GM18909 (cell line): Measurements from ENCODE around the gene PTPRJ.

Experiments
- ATAC-seq: cut with Tn5 transposase; IDR thresholded peaks from one replicate; pipeline ENCODE4 v1.9.1; 2021; ENCODE audit warnings: mild to moderate bottlenecking; ENCODE audit not compliant: unreplicated experiment, poor library complexity

Gene PTPRJ

DNA sequence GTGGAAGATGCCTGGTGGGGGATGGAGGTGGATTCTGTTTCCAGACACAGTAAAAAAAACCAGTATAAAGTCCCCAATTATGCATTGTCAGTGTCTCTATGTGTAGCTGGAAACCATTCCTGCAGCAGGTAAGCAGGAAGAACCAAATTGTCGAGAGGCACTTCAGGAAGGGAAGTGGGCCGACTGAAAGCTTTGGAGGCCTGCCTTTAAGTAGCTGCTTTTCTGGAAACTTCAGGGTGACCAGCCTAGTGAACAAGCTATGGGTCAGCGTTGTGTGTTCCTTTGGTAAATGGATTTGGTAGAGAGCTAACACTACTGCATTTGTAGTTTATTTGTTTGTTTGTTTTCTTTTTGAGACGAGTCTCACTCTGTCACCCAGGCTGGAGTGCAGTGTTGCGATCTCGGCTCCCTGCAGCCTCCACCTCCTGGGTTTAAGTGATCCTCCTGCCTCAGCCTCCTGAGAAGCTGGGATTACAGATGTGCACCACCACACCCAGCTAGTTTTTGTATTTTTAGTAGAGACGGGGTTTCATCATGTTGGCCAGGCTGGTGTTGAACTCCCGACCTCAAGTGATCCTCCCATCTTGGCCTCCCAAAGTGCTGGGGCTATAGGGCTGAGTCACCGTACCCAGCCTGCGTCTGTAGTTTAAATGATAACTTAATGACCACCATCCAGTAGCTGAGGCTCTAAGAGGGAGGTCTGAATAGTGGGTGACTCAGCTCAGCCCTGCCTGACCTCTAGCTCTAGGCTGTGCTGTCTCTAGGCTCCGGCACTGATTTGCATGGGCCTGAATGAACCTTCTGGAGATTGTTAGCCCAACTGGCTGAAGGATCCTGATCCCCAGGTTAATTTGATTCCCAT lies 12.8 kb downstream of the PTPRJ start:
- no peak for ATAC-seq

DNA sequence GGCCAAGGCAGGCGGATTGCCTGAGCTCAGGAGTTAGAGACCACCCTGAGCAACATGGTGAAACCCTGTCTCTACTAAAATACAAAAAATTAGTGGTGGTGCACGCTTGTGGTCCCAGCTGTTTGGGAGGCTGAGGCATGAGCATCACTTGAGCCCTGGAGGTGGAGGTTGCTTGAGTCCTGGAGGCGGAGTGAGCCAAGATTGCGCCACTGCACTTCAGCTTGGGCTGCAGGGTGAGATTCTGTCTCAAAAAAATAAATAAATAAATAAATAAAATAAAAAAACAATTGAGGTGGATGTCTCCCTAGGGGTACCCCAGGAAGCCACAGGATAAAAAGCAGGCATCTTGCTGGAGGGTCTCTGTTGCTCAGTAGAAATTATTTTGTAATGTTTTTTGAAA lies 14.1 kb downstream of the PTPRJ start:
- no peak for ATAC-seq

DNA sequence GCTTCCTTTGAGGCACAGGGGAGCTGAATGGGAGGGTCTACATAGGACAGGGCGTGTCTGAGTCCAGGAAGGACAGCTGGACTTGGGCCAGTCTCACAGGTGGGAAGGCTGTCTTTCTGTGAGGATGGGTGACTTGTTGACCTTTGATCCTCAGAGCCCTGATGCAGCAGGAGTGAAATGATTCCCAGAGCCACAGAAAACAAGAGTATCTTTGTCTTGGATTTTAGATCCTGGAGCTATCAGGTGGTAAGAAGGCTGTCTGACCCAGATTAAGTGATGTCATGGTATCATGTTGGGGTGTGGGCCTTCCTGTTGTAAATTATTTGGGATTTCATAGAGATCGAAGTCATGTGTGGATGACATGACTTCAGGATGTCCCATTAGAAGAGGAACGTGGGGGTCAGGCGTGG lies 15.0 kb downstream of the PTPRJ start:
- ATAC-seq: no peak

DNA sequence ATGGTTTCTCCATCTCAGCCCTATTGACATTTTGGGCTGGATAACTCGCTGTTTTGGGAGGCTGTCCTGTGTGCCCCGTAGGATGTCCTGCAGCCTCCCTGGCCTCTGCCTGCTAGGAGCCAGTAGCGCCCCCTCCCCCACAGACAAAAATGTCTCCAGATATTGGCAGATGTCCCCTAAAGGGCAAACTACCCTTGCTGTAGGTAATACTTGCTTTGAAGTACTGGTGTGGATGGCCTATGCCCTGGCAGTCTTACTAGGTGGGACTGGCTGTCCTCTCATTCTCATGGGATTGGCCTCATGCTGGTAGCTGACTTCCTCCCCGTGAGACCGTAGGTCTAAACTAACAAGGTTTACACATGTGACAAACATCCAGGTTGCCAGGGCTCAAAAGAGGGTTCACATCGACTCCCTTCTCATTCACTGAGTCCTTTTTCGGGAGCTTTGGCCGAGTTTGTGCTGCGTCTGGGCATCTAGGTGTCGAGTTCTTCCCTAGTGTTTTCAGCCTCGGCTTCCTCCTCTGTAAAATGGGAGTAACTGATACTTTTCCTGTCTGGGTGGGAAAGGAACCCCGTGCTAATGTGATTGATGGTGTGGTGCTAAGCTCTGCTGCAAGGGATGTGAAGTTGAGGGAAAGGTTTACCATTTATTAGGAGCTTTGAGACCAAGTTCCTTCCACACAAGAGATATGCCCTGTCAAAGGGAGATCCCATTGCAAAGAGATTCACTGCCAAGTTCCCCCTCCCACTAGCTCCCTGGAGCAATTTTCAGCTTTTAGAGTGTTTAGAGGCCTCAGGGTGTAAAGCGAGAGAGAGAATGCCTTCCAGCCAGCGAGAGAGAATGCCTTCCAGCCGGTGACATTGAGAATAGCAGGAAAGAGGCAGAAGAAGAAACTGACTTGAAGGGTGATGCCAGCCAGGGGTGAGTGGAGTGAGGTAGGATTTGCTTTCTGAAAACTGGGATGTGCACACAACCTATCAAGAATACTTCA lies 17.0 kb downstream of the PTPRJ start:
- ATAC-seq: no peak

DNA sequence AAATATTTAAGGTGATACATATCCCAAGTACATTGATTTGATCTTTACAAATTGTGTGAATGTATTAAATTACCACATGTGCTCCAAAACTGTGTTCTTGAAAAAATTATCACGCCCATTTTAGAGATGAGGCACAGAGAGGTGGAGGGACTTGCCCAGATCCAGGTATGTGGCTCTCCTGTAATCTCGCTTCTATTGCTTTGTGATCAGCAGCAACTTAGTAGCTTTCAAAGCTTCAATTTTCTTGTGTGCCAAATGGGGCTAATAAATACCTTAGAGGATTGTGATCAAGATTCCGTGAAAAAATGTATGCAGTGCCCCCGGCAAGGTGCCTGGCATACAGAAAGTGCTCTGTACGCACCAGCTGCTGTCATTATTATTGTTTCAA lies 18.0 kb downstream of the PTPRJ start:
- ATAC-seq: no peak

DNA sequence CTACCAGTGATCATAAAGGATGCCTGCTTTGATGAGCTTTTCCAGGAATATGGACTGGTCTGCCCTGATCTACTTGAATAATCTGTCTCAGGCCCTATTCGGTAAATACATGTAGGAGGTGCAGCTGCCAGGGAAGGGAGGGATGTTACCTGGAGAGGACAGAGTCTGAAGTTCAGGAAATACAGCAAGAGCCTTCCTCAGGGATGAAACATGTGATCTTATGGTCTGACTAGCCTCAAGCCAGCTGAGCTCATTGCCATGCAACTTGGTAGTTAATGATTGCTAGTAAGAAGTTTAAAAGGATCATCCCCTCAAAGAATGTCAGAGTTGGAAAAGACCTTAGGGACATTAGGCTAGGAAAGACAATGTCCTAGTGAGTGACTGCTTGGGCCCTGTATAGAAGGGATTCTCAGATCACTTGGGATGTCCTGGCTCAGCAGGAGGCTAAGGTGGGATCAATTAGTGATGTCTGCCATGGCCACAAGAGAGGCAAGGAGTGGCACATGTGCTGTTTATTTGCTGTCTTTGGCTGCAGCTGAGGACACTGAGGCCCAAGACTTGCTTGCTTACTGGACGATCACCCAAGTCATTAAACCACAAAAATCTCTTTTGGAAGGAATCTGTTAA lies 18.5 kb downstream of the PTPRJ start:
- no peak for ATAC-seq

DNA sequence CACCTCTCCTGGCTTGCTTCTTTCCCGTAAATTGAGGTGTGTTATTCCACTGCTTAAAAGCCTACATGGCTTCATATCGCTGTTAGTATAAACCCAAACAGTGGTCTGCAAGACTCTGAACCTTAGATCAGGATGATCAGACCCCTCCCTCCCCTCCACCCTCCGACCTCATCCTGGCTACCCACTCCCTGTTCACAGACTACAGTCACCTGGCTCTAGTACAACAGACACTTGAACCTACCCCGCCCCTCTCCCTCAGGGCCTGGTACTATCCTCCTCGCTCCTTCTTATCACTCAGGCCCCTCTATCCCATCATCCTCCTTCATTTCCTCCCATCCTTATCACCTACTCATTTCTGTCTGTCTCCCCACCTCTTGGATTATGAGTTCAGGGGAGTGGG lies 20.1 kb downstream of the PTPRJ start:
- ATAC-seq: no peak

DNA sequence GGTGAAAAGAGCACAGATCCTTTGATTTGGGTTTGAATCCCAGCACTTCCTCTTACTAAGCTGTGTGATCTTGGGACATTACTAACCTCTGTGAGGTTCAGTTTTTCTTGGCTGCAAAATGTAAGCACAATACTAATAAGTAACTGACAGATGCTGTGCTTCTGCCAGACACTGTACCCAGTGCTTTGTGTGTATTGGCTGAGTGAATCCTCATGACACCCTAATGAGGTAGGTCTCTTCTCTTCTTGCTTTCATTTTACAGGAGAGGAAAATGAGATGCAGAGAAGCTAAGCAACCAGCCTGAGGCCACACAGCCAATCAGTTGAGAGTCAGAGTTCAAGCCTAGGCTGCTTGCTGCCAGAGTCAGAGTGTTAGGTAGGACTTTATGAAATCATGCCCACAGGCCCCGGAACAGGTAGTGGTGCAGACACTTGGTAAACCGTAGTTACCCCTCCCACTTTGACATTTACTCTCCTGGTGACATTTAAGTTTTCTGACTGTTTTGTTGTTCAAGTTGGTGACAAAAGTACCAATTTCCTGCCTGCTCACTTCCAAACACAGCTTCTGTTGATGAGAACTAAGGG lies 21.2 kb downstream of the PTPRJ start:
- peak; percentile 86 for ATAC-seq

DNA sequence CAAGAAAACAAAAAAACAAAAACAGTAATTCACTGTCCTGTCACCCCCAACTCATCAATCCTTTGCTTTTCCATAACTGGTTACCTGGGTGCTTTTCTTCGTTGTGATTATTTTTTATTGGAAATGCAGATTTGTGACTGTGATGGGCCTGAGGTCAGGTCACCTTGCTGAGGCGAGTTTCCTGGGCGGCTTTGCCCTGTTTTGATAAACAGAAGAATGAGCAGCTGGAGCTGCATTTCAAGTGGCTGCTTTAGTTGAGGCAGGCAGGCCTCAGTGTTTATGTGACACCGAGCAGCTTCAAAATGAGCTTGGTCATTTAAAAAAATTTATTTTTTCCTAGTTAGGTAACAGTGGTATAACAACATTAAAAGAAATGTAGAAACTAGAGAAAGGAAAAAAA lies 22.2 kb downstream of the PTPRJ start:
- no peak for ATAC-seq

DNA sequence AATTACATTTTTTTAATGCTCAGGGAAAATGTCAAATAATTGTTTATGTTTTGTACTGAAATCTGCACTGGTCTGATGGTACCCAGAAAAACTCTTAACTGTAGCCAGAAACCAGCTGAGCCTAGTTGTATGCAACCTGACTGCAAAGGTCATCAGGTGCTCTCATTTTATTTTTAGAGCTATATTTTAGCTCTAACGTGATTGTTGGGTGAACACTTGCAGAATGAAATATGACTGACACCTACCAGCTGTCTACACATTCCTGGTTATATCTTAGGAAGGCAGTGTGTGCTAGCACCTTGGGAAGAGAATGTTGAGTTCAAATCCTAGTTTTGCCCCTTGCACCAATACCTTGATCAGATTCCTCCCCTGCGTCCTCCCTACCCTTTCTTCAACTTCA lies 23.6 kb downstream of the PTPRJ start:
- ATAC-seq: no peak

DNA sequence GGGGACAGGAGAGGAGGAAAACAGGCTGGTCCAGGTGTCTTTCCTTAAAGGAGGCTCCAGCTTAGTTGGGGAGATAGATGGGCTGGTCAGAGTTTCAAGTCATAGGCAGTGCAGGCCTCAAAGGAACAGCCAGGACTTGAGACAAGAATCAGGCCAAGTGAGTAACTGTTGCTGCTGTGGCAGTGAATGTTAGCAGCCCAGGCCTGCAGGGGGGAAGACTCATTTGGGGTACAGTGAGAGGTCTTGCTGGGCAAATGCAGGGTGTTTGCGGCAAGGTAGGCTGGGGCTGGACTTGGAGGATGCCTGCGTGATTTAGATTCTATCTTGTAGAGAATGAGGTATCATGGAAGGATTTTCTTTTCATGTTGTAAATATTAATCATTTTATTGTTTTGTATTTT lies 24.1 kb downstream of the PTPRJ start:
- ATAC-seq: no peak

DNA sequence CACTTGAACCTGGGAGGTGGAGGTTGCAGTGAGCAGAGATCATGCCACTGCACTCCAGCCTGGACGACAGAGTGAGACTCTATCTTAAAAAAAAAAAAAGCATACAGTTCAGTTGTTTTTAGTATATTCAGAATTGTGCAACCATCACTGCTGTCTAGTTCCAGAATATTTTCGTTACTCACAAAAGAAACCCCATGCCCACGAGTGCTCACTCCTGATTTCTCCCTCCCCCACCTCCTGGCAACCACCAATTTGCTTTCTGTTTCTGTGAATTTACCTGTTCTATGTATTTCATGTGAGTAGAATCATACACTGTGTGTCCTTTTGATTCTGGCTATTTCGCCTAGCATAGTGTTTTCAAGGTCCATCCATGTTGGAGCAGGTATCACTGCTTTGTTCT lies 24.8 kb downstream of the PTPRJ start:
- no peak for ATAC-seq

DNA sequence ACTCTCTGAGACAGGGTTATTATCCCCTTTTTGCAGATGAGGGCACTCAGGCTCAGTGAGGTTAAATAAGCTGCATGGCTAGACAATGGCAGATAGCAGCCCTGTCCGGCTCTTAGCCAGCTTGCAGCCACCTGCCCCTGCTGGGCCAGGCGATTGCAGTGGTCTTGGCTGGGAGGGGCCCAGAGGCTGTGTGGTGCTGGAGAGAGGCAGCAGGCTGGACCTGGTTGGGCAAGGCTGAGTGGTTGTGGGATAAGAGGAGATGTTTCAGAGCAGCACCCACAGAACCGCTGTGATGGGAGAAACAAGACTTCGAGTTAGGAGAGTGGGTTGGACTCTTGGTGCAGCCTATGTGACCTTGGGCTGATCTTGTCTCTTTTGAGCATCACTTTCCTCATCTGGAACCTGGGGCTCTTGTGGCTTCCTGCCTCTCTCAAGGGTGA lies 25.5 kb downstream of the PTPRJ start:
- no peak for ATAC-seq

DNA sequence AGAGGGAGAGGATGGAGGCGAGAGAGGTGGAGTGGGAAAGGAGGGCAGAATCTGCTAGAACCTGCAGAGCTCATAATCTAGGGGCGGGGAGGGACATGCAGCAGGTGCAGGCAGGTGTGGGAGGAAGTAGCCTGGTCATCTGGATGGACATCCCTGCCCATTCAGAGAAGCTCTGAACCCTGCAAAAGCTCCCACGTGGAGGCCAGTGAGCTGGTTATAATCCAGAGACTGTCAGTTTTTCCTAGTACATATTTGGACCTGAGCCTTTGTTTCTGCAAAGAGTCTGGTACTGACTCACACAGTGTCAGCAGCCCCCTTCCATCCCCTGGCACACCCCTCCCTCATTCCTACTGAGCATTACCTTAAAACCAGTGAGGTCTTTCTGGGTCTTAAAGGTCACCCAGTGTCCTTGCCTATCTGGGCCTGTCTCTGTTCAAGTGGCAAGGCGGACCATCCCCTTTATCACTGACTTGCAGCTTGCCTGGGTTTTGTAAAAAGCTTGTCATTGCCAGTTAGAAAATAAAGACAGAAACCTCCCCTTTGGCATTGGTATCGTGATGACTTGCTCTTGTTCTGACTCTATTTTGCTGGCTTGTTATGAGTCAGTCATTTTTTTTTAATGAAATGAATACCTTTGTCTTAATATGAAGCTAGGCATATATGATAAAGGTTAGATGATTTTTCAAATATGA lies 26.1 kb downstream of the PTPRJ start:
- peak; percentile 68 for ATAC-seq

DNA sequence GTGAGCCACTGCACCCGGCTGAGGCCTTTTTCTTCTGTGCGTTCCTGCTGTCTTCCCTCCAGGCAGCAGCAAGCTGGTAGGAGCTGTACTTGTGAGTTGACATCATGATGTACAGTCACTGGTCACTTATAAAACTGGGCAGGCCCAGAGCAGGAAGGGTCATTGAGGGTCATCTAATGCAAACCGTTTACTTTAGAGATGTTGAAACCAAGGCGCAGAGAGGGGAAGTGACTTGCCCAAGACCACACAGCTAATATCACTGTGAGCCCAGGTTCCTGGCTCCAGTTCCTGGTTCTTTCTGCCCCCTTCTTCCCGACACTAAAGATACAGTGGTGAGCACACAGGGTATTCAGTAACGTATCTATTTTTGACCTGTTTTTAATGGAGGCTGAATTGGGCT lies 27.3 kb downstream of the PTPRJ start:
- no peak for ATAC-seq

DNA sequence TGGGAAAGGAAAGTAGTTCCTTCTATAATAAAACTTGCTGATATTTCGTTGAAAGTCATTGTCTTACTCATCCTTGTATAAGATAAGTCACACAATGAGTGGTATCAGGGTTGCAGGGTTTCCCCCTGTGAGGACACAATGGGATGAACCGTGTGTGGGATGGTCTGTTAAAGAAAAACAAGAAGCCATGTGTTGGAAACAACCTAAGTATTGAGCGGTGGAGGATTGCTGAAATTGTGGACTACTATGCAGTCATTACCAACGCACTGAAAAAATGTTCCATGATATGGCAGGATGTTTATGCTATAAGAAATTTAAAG lies 28.6 kb downstream of the PTPRJ start:
- peak; percentile 37 for ATAC-seq

DNA sequence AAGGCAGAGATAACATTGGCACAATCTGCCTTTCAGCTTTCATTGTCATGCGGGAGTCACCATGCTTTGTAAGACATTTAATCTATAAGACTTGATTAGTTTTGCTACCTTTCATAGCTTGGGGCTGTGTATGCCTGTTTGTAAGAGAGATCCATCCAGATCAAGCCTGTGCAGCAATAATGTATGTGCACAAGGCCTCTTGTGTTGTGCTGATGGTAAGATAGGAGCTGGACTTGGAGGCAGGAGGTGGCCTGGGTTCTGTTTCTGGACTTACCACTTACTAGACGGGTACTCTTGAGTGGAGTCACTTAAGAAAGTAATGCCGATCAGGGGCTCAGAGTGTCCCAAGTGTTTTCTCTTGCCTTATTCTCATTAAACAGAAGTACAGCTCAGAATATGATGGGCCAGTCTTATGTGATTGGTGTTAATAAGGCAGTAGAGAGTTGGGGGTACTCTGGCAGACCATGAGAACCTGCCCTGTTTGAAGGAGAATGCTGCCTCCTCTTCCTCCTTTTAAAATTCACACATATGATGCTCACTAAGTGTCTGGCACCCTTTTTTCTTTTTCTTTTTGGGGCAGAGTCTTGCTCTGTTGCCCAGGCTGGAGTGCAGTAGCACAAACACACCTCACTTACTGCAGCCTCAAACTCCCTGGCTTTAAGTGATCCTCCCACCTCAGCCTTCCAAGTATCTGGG lies 30.9 kb downstream of the PTPRJ start:
- no peak for ATAC-seq

DNA sequence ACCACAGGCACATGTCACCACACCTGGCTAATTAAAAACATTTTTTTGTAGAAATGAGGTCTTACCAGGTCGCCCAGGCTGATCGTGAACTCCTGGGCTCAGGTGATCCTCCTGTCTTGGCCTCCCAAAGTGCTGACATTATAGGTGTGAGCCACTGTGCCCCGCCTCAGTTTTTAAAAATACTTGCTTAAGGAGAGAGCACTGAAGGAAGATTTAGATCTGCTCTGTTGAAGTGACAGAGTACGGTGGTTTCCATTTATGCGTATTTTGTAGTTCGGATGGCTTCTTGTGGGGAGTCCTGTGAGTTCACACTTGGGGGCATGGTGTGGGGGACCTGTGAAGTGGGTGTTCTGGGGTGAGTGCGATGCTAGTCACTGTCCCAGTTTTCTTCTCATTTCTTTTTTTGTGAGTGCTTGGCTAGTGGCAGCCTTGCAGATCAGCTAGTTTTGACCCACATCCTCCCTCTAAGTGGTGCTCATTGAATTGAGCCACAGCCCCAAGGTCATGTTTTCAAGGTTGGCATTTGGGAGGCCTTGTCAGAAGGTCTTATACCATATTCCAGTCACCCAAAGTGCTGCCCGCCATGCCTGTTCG lies 31.5 kb downstream of the PTPRJ start:
- ATAC-seq: no peak

DNA sequence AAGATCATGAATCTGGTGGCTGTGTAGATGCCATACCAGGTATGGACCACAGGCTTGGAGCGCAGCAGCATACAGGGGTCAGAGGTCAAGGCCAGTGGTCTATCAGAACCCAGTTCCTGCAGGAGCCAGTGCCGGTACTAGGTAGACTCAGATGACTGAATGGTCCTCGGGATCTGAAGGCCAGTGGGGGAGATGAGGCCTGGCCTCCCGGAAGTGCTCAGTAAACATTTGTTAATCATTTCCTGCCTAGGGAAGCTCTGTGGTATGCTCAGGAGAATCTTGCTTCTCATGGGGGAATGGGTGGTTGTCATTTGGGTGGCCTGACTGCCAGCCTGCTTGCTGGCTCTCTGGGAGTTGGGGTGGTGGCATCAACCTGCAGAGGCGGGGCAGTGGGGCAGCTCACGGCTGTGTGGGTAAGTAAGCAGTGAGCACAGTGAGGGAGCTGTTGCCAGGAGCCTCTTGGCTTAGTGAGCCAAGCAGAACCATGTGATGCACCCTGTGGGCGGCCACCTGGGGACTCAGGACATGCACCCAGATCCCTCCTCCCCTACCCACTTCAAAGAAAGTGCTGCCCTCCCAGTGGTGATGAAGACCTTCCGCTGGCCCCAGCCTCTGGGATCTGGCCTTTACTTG lies 33.0 kb downstream of the PTPRJ start:
- ATAC-seq: peak; percentile 76
